Thyroid gland (tissue), 4 donors: ENCODE results near the gene GIGYF2.

Source experiments
- POLR2A ChIP-seq, 2 donors: fragments of 450-650 bp; IDR thresholded peaks; one replicate each; pipeline ENCODE4 v1.6.1; 2017; ENCODE audit warnings: antibody characterized with exemption in 2 of 2, mild to moderate bottlenecking in 2 of 2, moderate library complexity in 1 of 2
- TF ChIP-seq, protein P1 (sequence below), 6 experiments: fragments of 200-600 bp in 3 of 6; fragments of 450-650 bp in 3 of 6; sonication (generic) in 3 of 6; IDR thresholded peaks; one replicate each; pipeline ENCODE4 v1.5.1; 2016 to 2019; ENCODE audit warnings: antibody characterized with exemption in 6 of 6, mild to moderate bottlenecking in 2 of 6, inconsistent platforms in 1 of 6, moderate library complexity in 1 of 6

DNA sequence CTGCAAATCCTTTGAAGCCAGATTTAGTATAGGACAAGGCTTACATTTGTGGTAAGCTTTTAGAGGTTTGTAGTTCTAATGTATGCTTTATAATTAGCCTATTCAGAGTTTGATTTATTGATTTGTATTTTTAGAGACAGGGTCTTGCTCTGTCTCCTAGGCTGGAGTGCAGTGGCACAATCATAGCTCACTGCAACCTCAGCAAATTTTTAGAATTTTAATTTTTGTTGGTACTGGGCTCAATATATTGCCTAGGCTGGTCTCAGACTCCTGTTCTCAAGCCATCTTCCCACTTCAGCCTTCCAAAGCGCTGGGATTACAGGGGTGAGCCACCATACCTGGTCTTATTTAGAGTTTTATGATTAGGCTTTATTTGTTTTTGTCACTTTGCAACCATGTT is 74.7 kb downstream of the GIGYF2 start:
- TF ChIP-seq, protein P1, sequence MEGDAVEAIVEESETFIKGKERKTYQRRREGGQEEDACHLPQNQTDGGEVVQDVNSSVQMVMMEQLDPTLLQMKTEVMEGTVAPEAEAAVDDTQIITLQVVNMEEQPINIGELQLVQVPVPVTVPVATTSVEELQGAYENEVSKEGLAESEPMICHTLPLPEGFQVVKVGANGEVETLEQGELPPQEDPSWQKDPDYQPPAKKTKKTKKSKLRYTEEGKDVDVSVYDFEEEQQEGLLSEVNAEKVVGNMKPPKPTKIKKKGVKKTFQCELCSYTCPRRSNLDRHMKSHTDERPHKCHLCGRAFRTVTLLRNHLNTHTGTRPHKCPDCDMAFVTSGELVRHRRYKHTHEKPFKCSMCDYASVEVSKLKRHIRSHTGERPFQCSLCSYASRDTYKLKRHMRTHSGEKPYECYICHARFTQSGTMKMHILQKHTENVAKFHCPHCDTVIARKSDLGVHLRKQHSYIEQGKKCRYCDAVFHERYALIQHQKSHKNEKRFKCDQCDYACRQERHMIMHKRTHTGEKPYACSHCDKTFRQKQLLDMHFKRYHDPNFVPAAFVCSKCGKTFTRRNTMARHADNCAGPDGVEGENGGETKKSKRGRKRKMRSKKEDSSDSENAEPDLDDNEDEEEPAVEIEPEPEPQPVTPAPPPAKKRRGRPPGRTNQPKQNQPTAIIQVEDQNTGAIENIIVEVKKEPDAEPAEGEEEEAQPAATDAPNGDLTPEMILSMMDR (IDR thresholded peaks at IDR 0.05): no peak
- TF ChIP-seq POLR2A (IDR thresholded peaks at IDR 0.05): no peak
